Upper lobe of right lung (tissue), 1 donor: Measurements from ENCODE around the gene SLC35F6. TPM values are rescaled to one million over a fixed set of nuclear protein-coding genes. Genes with fewer than 3 reads are reported as not detected.
A peak's percentile ranks its signal among the peaks of the same experiment; 100 is the strongest.

ENCODE experiments used
- ATAC-seq: fragments of 200-7000 bp; cut with Tn5 transposase; one replicate; pipeline ENCODE4 v1.9.1; 2020; ENCODE audit warnings: mild to moderate bottlenecking, moderate library complexity
- DNase-seq: peaks from one replicate; pipeline ENCODE4 v3.0.0-alpha.2; 2020
- H3K27ac ChIP-seq: fragments of 200-600 bp; one replicate; pipeline ENCODE4 v1.8.0; 2022
- H3K27me3 ChIP-seq: fragments of 200-600 bp; one replicate; pipeline ENCODE4 v1.8.0; 2022; ENCODE audit warnings: mild to moderate bottlenecking
- H3K36me3 ChIP-seq: fragments of 200-600 bp; one replicate; pipeline ENCODE4 v1.8.0; 2022
- H3K4me1 ChIP-seq: fragments of 200-600 bp; one replicate; pipeline ENCODE4 v1.8.0; 2022
- H3K4me3 ChIP-seq: fragments of 200-600 bp; one replicate; pipeline ENCODE4 v1.8.0; 2022; ENCODE audit warnings: mild to moderate bottlenecking
- H3K9me3 ChIP-seq: fragments of 200-600 bp; one replicate; pipeline ENCODE4 v1.8.0; 2022
- CTCF ChIP-seq: fragments of 200-600 bp; IDR thresholded peaks from one replicate; pipeline ENCODE4 v1.8.0; 2022; ENCODE audit warnings: antibody characterized with exemption
- intact Hi-C: fragments of 100-400 bp; cut with DNase I; formaldehyde crosslinking; loops from one replicate; pipeline ENCODE4 v1.11.0; 2022
- total RNA-seq: library from RNA; stranded (reverse); fragmentation: NEBNext Ultra II Directional; extraction: Animal tissue kit (Norgen Biotek cat#: 25700); gene quantifications from one replicate; pipeline ENCODE4 v1.2.1, GENCODE V29; 2021
- donor health status: DM: no; HTN: yes; CAD: no; lungs with severe emphysema.

The SLC35F6 gene
- total RNA-seq, 1 donor from 2014 or later, result 42.2 TPM

- intact Hi-C loops, result no loop called here
- H3K4me1 ChIP-seq, result peaks cover 47% of the 10 kb centered on the region
These were observed 41.2 kb upstream of the SLC35F6 start for GRCh38 chr2:26722911-26723310.

GRCh38 chr2:26723475-26723874 lies 40.6 kb upstream of the SLC35F6 start:
- H3K9me3 ChIP-seq, result no peaks in the 10 kb centered on the region
- peaks cover 47% of the 10 kb centered on the region for H3K4me1 ChIP-seq
- ATAC-seq, result no peak
- no peaks in the 10 kb centered on the region for H3K27me3 ChIP-seq
- no peak overlapping the region for H3K4me3 ChIP-seq
- no peak for TF ChIP-seq CTCF
- peak overlapping the region; percentile 58 for H3K27ac ChIP-seq
- no peaks in the 10 kb centered on the region for H3K36me3 ChIP-seq
- no peak for DNase-seq
- intact Hi-C loops, result no loop called here

More at GRCh38 chr2:26722911-26723310, 41.2 kb upstream of the SLC35F6 start:
- ATAC-seq, result no peak
- TF ChIP-seq CTCF, result no peak
- no peak for DNase-seq
- Histone ChIP-seq H3K36me3 (no peaks in the 10 kb centered on the region), H3K9me3 (no peaks in the 10 kb centered on the region), H3K27ac (peak overlapping the region; percentile 58), H3K4me3 (no peak overlapping the region), H3K27me3 (no peaks in the 10 kb centered on the region)

DNA sequence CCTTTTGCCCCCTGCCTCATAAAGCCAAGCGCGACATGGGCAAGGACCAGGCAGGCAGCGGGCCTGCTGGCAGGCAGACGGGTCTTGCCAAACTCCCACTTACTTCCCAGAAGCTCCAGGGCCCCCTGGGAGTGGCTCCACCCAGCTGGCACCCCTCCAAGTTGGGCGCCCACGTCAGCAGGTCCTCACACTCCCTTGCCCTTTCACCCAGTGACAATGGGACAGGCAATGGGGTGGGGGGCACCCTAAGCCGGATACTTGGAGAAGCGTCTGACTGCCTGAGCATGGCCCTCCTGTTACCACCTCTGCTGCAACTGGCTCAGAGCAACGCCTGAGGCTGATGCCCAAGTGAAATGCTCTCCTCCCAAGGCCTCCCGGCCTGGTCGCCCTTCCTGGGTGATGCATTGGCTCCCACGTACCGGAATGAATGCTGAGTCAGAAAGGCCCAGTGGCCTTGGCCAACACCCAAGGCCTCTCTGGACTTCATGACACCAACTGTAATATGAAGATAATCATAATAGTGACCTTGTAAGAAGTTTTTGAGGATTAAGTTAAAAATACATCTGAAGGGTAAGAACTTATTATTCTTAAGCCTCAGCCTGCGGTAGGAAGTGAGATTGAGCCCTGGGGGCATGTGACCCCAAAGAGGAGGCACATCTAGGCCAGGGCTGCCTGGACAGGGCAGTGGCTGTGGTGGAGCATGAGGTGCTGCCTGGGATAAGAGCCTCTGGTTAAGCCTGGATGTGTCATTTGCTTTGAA lies 39.9 kb upstream of the SLC35F6 start:
- Histone ChIP-seq H3K4me1 (peaks cover 47% of the 10 kb centered on the region), H3K9me3 (no peaks in the 10 kb centered on the region), H3K27ac (peak overlapping the region; percentile 68), H3K4me3 (no peak overlapping the region), H3K36me3 (no peaks in the 10 kb centered on the region), H3K27me3 (no peaks in the 10 kb centered on the region)
- DNase-seq (peak; percentile 85), ATAC-seq (peak; percentile 35)
- TF ChIP-seq CTCF, result no peak
- intact Hi-C loops, result no loop called here

- H3K4me1 ChIP-seq, result peaks cover 41% of the 10 kb centered on the region
- ATAC-seq, result no peak
- no peak for TF ChIP-seq CTCF
- no peak overlapping the region for H3K4me3 ChIP-seq
- H3K27me3 ChIP-seq, result no peaks in the 10 kb centered on the region
- H3K36me3 ChIP-seq, result no peaks in the 10 kb centered on the region
- no peaks in the 10 kb centered on the region for H3K9me3 ChIP-seq
- H3K27ac ChIP-seq, result peak overlapping the region; percentile 68
- no peak for DNase-seq
- intact Hi-C loops, result no loop called here
These were observed 39.1 kb upstream of the SLC35F6 start for GRCh38 chr2:26724784-26725520.

DNA sequence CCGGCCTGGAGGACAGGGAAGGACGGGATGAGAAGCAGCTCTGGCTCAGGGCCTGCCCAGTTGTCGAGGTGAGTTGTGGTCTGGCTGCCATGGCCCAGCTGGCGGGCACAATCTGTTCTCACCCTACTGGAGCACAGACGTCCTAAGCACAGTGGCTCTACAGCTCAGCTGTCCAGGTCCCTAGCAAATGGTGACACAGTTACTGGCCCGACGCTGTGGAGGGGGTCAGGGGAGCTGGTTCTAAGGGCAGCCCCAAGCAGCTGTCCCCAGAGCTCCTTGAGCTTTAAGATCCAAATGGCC lies 38.6 kb upstream of the SLC35F6 start:
- Histone ChIP-seq H3K4me1 (peaks cover 35% of the 10 kb centered on the region), H3K36me3 (no peaks in the 10 kb centered on the region), H3K27me3 (no peaks in the 10 kb centered on the region), H3K27ac (peak overlapping the region; percentile 68), H3K9me3 (no peaks in the 10 kb centered on the region), H3K4me3 (no peak overlapping the region)
- intact Hi-C loops, result no loop called here
- DNase-seq (no peak), ATAC-seq (no peak)
- no peak for TF ChIP-seq CTCF
